Activated gamma-delta T cell (primary cell): Measurements from ENCODE around the gene S100Z.
"Not testable (repeated sequence)": the region's sequence is repeated elsewhere in the genome, so short reads cannot be mapped to it uniquely, and the experiment has no call there.

Experiments
- DNase-seq: peaks from one replicate; lab custom pipeline; 2025; lab: John Stamatoyannopoulos, UW

S100Z gene

GRCh38 chr5:76874088-76874581 lies 24.3 kb downstream of the S100Z start:
- DNase-seq, result no peak

GRCh38 chr5:76888733-76889300 lies 39.0 kb downstream of the S100Z start:
- DNase-seq, result no peak

GRCh38 chr5:76893294-76893693 lies 43.5 kb downstream of the S100Z start:
- DNase-seq, result no peak

GRCh38 chr5:76896196-76896595 lies 46.4 kb downstream of the S100Z start:
- no peak for DNase-seq

GRCh38 chr5:76901522-76901921 lies 51.7 kb downstream of the S100Z start:
- no peak for DNase-seq

- no peak for DNase-seq
Measured at GRCh38 chr5:76908166-76908565, 58.4 kb downstream of the S100Z start.

GRCh38 chr5:76910344-76910933 lies 60.6 kb downstream of the S100Z start:
- not testable (repeated sequence) for DNase-seq

GRCh38 chr5:76914671-76915070 lies 64.9 kb downstream of the S100Z start:
- DNase-seq, result not testable (repeated sequence)

GRCh38 chr5:76918539-76918938 lies 68.7 kb downstream of the S100Z start:
- no peak for DNase-seq

GRCh38 chr5:76920491-76920890 lies 70.7 kb downstream of the S100Z start:
- DNase-seq, result no peak

GRCh38 chr5:76926329-76927105 lies 76.7 kb downstream of the S100Z start:
- no peak for DNase-seq

- no peak for DNase-seq
Measured at GRCh38 chr5:76927961-76928360, 78.1 kb downstream of the S100Z start.

GRCh38 chr5:76930083-76930482 lies 80.3 kb downstream of the S100Z start:
- DNase-seq, result no peak

- no peak for DNase-seq
Measured at GRCh38 chr5:76938177-76938576, 88.4 kb downstream of the S100Z start.

- DNase-seq, result no peak
Measured at GRCh38 chr5:76941000-76941399, 91.2 kb downstream of the S100Z start.

- no peak for DNase-seq
Measured at GRCh38 chr5:76941442-76941841, 91.6 kb downstream of the S100Z start.

GRCh38 chr5:76942581-76942980 lies 92.8 kb downstream of the S100Z start:
- no peak for DNase-seq

- no peak for DNase-seq
Measured at GRCh38 chr5:76943006-76943405, 93.2 kb downstream of the S100Z start.

GRCh38 chr5:76944638-76945037 lies 94.8 kb downstream of the S100Z start:
- DNase-seq, result no peak

GRCh38 chr5:76945238-76945637 lies 95.4 kb downstream of the S100Z start:
- not testable (repeated sequence) for DNase-seq

- no peak for DNase-seq
Measured at GRCh38 chr5:76946090-76946489, 96.3 kb downstream of the S100Z start.

- DNase-seq, result no peak
Measured at GRCh38 chr5:76947082-76947503, 97.3 kb downstream of the S100Z start.
